Activated CD8-positive, alpha-beta memory T cell treated with anti-CD3 and anti-CD28 coated beads for 36 hours (primary cell): ENCODE data around the gene TUBB4B. TPM values are rescaled to one million over a fixed set of nuclear protein-coding genes. Genes with fewer than 3 reads are reported as not detected.

Experiments
- CTCF ChIA-PET: fragments of 350-600 bp; sonication (Branson Sonifier 250); formaldehyde crosslinking; loops from one replicate; lab custom pipeline; 2021; ENCODE audit warnings: antibody characterized with exemption; lab: Charles Lee
- POLR2A ChIA-PET: fragments of 350-600 bp; sonication (Branson Sonifier 250); formaldehyde crosslinking; loops from one replicate; lab custom pipeline; 2021; ENCODE audit warnings: antibody characterized with exemption; lab: Charles Lee
- total RNA-seq, 2 experiments: library from RNA; stranded (reverse); gene quantifications; one replicate each; pipeline ENCODE4 v1.2.3, GENCODE V29; 2021

TUBB4B gene
- total RNA-seq, 2 experiments from 2014 or later: 315 to 323 TPM

DNA sequence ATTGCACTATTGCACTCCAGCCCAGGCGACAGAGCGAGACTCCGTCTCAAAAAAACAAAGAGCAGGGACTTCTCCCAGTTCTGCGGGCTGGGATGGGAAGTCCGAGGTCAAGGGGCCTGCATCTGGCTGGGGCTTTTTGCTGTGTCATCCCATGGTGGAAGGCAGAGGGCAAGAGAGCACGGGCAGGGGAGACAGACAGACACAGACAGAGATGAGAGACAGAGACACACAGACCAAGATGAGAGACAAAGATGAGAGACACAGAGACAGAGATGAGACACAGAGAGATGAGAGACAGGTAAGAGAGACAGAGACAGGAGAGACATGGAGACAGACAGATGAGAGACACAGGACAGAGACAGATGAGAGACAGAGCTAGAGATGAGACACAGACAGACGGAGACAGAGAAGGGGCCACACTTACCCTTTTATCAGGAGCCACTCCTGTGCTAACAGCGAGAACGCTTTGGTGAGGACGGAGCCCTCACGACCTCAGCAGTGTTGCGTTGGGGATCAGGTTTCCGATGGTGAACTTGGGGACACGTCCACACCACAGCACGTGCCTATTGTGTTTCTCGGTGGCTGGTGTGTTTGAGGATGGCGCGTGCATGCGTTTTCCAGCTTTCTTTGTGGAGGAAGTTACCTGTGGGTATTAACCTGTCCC, 27.6 kb downstream of the TUBB4B start:
- POLR2A ChIA-PET: no interaction called here
- CTCF ChIA-PET: interaction anchor here (1.4 kb wide), 1 partner anchor 41 kb away, joined by 3 read pairs; the partner anchor contains the start of gene RNF224

GRCh38 chr9:137269231-137269772, 28.2 kb downstream of the TUBB4B start:
- ChIA-PET CTCF (interaction anchor here (1.4 kb wide), 1 partner anchor 42 kb away, joined by 3 read pairs; the partner anchor contains the start of gene RNF224), POLR2A (no interaction called here)

GRCh38 chr9:137270929-137271695, 30.0 kb downstream of the TUBB4B start:
- CTCF ChIA-PET: no interaction called here
- POLR2A ChIA-PET: no interaction called here

- POLR2A ChIA-PET: no interaction called here
- CTCF ChIA-PET: no interaction called here
Observed at GRCh38 chr9:137271696-137272076, 30.6 kb downstream of the TUBB4B start.

DNA sequence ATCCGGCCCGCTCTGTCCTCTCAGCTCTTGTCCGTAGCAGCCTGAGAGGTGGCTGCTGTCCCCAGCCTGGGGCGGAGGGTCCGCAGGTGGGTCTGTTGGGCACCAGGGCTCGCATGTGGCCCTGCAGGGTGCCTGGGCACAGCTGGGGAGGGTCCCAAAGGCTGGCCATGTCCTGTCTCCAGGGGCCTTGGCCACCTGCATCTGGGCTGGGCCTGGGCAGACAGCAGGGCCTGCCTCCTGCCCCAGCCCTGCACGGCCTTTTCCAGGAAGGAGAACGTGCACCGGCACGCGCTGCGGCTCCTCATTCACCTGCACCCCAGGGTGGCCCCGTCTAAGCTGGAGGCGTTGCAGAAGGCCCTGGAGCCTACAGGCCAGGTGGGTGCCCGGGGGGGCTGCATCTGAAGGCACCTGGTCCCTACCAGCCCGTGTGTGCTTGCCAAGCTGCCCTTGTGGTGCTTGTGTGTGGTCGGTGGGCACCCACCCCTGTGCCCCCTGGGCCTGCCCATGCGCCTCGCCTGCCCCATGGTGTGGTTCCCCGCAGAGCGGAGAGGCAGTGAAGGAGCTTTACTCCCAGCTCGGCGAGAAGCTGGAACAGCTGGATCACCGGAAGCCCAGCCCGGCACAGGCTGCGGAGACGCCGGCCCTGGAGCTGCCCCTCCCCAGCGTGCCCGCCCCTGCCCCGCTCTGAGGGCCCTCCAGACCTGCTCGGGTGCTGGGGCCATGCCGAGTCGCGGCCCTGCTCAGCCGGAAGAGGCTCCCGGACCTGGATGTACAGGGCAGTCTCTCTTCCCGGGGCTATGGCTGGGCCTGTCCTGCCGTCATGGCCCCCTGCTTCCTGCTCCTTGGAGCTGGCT, 31.4 kb downstream of the TUBB4B start:
- CTCF ChIA-PET: no interaction called here
- POLR2A ChIA-PET: no interaction called here

GRCh38 chr9:137273095-137273490, 32.0 kb downstream of the TUBB4B start:
- POLR2A ChIA-PET: no interaction called here

DNA sequence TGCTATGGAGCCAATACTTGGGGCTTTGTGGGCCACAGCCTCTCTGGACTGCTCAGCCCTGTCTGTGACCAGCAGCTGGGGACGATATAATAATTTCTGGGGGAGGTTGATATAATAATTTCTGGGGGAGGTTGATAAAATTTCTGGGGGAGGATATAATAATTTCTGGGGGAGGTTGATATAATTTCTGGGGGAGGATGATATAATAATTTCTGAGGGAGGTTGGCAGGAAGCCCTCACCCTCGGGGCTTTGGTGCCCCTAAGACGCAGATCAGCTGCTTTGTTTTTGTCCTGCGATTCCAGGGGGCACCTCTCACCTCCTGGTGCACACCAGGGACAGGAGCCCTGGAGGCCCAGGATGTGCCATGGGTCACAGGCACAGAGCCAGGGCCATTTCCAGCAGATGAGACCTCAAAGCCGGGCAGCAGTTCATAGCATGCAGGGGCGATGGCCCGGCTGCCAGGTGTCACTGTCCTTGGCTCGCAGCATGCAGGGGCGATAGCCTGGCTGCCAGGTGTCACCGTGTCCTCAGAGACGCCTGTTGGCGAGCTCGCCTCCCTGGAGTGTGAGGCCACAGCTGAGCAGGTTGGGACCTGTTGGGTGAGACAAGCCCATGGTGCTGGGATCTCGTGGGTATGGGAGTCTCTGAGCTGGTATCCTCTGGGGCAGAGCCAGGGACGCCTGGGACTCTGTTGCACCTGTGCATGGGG, 32.7 kb downstream of the TUBB4B start:
- ChIA-PET POLR2A (no interaction called here), CTCF (no interaction called here)

More at GRCh38 chr9:137273095-137273490, 32.0 kb downstream of the TUBB4B start:
- CTCF ChIA-PET: no interaction called here

DNA sequence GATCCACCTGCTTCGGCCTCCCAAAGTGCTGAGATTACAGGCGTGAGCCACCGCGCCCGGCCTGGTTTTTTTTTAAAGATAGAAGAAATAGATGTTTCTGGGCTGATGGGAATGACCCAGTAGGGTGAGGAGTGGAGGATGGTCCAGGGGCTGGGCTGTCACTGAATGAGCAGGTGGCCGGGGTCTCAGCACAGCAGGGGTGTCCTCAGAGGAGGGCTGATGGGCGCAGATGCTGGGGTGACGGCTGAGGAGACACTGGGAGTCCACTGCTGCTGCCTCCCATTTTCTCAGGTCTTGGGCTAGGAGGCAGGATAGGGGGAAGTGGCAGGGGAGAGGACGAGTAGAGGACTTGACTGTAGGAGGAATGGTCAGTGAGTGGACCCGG, 34.1 kb downstream of the TUBB4B start:
- ChIA-PET CTCF (no interaction called here), POLR2A (no interaction called here)

- POLR2A ChIA-PET: interaction anchor here (0.8 kb wide), 1 partner anchor 15 kb away, joined by 3 read pairs; no protein-coding TSS in a partner anchor
Observed at GRCh38 chr9:137275588-137276472, 34.7 kb downstream of the TUBB4B start.

DNA sequence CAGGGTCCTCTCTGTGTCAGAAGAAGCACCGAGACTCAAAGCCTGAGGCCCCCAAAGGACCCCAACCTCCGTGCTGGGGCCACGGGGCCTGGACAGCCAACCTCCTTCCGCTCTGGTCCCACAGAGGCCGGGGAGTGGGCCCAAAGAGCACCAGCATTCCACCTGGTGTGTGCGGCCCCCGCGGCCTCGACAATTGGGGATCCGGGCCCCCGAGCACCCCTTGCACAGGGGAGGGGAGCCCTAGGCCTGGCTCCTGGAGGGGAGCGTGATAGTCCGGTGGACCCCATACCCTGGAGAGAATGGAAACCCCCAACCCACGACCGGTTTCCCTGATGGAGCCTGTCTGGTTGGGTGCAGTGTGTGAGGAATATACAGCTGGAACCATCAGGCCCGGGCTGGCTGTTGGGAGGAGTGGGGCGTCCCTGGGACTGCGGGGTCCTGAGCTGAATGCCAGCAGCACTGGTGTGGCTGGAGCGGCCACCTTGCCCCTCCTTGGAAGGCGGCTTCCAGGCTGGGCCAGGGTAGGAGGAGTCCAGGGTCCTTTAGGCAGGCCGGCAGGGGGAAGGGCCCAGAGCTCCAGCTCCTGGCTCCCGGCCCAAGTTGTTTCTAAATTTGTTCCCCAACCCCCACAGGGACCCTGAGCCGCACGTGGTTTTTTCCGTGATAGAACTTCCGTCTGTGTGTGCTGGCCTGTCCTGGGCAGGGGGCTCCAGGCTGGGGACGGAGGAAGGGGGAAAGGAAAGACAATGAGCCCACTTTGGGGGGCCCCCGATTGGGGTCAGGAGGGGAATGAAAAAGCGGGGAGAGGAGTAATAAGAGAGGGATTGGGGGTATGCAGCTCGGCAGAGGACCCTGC, 35.6 kb downstream of the TUBB4B start:
- POLR2A ChIA-PET: interaction anchor here (0.6 to 1.0 kb wide), 3 partner anchors 14 to 22 kb away, joined by 3 read pairs; no protein-coding TSS in a partner anchor

More at GRCh38 chr9:137275588-137276472, 34.7 kb downstream of the TUBB4B start:
- CTCF ChIA-PET: interaction anchor here (1.1 to 1.5 kb wide), 3 partner anchors 11 to 147 kb away, joined by 3 to 4 read pairs (median 3); partner anchors contain the start of gene EXD3

GRCh38 chr9:137277329-137278041, 36.4 kb downstream of the TUBB4B start, which contains the start of gene TOR4A:
Gene TOR4A, plus strand, starts transcription at chr9:137277726. Its CDS starts 964 bp downstream, at chr9:137278690.
- ChIA-PET CTCF (interaction anchor here (1.1 to 1.5 kb wide), 2 partner anchors 9 to 145 kb away, joined by 3 to 4 read pairs; partner anchors contain the start of gene EXD3), POLR2A (interaction anchor here (0.6 to 1.0 kb wide), 2 partner anchors 20 to 23 kb away, joined by 3 read pairs; no protein-coding TSS in a partner anchor)

More for the DNA sequence above, 35.6 kb downstream of the TUBB4B start:
- CTCF ChIA-PET: interaction anchor here (1.1 to 1.5 kb wide), 3 partner anchors 10 to 146 kb away, joined by 3 to 4 read pairs (median 3); partner anchors contain the start of gene EXD3

DNA sequence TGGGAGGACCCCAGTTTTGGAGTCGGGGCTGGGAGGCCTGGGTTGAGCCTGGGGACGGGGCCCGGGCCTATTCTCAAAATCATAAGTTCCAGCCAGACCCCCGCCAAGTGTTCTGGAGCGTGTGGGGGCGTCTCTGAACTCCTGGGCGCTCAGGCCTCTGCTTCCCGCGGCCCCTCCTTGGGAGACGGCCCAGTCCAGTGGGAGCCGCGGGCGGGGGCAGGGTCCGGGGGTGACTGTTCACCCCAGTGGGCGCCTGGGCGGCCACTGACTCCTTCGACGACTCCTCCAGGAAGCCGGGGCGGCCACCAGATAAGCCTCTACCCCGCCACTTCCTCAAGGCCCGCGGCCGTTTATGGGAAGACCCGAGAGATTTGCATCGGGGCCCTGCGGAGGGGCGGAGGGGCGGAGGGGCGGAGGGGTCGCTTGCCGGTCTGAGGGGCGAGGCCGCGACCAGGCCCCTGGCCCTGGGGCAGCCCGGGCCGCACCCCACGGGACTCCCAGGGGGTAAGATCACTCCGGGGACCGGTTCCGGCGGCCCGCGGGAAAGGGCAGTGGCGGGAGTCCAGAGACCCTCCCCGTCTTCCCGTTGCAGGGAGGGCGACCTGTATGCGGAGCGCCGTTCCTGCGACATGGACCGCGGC, 37.1 kb downstream of the TUBB4B start:
- POLR2A ChIA-PET: interaction anchor here (1.0 kb wide), 1 partner anchor 24 kb away, joined by 3 read pairs; no protein-coding TSS in a partner anchor
- CTCF ChIA-PET: no interaction called here

DNA sequence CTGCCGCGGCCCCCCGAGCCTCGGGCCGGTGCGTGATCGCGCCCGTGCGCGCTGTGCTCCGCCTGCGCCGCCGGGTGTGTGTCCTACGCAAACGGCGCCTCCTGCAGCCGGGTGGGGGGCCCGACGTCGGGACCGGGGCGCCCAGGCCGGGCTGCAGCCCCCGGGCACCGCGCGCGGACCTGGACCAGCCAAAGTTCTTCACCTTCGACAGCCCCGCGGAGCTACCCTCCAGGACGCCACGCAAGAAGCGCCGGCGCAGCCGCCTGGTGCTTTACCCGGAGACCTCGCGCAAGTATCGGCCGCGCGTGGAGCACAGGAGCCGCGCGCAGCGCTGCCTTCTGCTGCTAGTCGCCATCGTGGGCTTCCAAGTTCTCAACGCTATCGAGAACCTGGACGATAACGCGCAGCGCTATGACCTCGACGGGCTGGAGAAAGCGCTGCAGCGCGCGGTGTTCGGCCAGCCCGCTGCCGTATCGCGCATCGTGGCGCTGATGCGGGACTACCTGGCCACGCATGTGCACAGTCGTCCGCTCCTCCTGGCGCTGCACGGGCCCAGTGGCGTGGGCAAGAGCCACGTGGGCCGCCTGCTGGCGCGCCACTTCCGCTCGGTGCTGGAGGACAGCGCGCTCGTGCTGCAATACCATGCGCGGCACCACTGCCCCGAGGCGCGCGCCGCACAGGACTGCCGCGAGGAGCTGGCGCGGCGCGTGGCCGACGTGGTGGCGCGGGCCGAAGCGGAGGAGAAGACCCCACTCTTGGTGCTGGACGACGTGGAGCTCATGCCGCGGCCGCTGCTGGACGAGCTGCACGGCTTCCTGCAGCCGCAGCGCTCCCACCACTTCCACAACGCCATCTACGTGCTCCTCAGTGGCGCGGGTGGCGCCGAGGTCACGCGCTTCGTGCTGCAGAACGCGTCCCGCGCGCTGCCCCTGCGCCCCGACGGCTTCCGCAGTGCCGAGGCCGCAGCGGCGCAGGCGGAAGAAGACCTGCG, 37.9 kb downstream of the TUBB4B start:
- CTCF ChIA-PET: no interaction called here

More for the DNA sequence above, 37.9 kb downstream of the TUBB4B start:
- POLR2A ChIA-PET: no interaction called here
